Heart left ventricle (tissue), 13 donors: Measurements from ENCODE around the gene RNF135.
"Not testable (repeated sequence)": the region's sequence is repeated elsewhere in the genome, so short reads cannot be mapped to it uniquely, and the experiment has no call there.

Experiments
- CTCF ChIP-seq, 12 donors: fragments of 200-600 bp; sonication (generic) in 4 of 12; IDR thresholded peaks; one replicate each; pipeline versions ENCODE4 v1.5.0 to v1.8.0; 2018 to 2022; ENCODE audit warnings: antibody characterized with exemption in 12 of 12, mild to moderate bottlenecking in 5 of 12
- POLR2A ChIP-seq, 2 donors: fragments of 450-650 bp; IDR thresholded peaks; one replicate each; pipeline ENCODE4 v1.6.1; 2017; ENCODE audit warnings: antibody characterized with exemption in 2 of 2, mild to moderate bottlenecking in 2 of 2, moderate library complexity in 2 of 2
- donor health status: ischemic (EF 13 %, LVEDD 7.1; RV severe dilation, severe dysfunction).
- donor health status: DM: no; HTN: yes; CAD: no.
- donor health status: DM: no; HTN: no; CAD: no.
- donor health status: ischemic (EF 25% LVEDD 6.9; RV normal size, moderate dysfunction).
- donor health status: ischemic (EF 25% LVEDD 5.7; RV mildly dilated, moderate dysfunction).
- donor health status: ischemic (EF 35%, LVEDD 5.7; RV mildly dilated, moderate dysfunction).
- donor health status: nonischemic (EF 11% LVEDD 7.7; RV severe dilation, severe dysfunction).
- donor health status: DM: yes; HTN: yes; CAD: no.
- donor health status: PGD.
- donor health status: ischemic (EF 29% LVEDD 5.4; RV normal size, mild dysfunction).
- donor health status: nonischemic (EF 23%, LVEDD 6.1; RV moderate dilation, normal function).

- not testable (repeated sequence) for TF ChIP-seq CTCF, POLR2A (IDR thresholded peaks at IDR 0.05)
Observed at GRCh38 chr17:31046856-31047425, 76.1 kb downstream of the RNF135 start.
